Left ventricle myocardium inferior (tissue), 1 donor: ENCODE data around the gene CD47. TPM values are rescaled to one million over a fixed set of nuclear protein-coding genes. Genes with fewer than 3 reads are reported as not detected.

Experiments used
- DNase-seq: peaks from one replicate; pipeline ENCODE4 v3.0.0-alpha.2; 2020
- H3K27ac ChIP-seq: fragments of 200-600 bp; replicated peaks from 2 replicates; pipeline ENCODE4 v1.8.0; 2021
- H3K27me3 ChIP-seq: fragments of 200-600 bp; 2 replicates; pipeline ENCODE4 v1.8.0; 2021; ENCODE audit warnings: low read depth
- H3K36me3 ChIP-seq: fragments of 200-600 bp; 2 replicates; pipeline ENCODE4 v1.8.0; 2021
- H3K4me1 ChIP-seq: fragments of 200-600 bp; 2 replicates; pipeline ENCODE4 v1.8.0; 2021
- H3K4me3 ChIP-seq: fragments of 200-600 bp; 2 replicates; pipeline ENCODE4 v1.8.0; 2021; ENCODE audit warnings: mild to moderate bottlenecking, moderate library complexity
- H3K9me3 ChIP-seq: fragments of 200-600 bp; replicated peaks from 2 replicates; pipeline ENCODE4 v1.8.0; 2021
- CTCF ChIP-seq: fragments of 200-600 bp; IDR thresholded peaks from 2 replicates; pipeline ENCODE4 v1.8.0; 2021; ENCODE audit warnings: antibody characterized with exemption, mild to moderate bottlenecking, borderline replicate concordance
- intact Hi-C: fragments of 100-400 bp; cut with micrococcal nuclease; formaldehyde crosslinking; loops from one replicate; pipeline ENCODE4 v1.11.0; 2022
- total RNA-seq: library from RNA; stranded (reverse); fragmentation: NEBNext Ultra II Directional; extraction: Animal tissue kit (Norgen Biotek cat#: 25700); gene quantifications from one replicate; pipeline ENCODE4 v1.2.1, GENCODE V29; 2021
- donor health status: DM: no; HTN: yes; CAD: no; lungs with severe emphysema.

CD47 gene
- total RNA-seq, 1 donor from 2014 or later = 35.9 TPM

- TF ChIP-seq CTCF = no peak
- Histone ChIP-seq H3K4me3 (no peak overlapping the region), H3K4me1 (peaks cover 29% of the 10 kb centered on the region), H3K36me3 (no peaks in the 10 kb centered on the region), H3K9me3 (no peaks in the 10 kb centered on the region), H3K27ac (no peak overlapping the region), H3K27me3 (no peaks in the 10 kb centered on the region)
- DNase-seq = no peak
- intact Hi-C loops = no loop called here
Observed at GRCh38 chr3:108093616-108094015, 2.8 kb upstream of the CD47 start.

GRCh38 chr3:108093021-108093420 is 2.2 kb upstream of the CD47 start:
- no peak for TF ChIP-seq CTCF
- DNase-seq = no peak
- H3K4me1 ChIP-seq = peaks cover 35% of the 10 kb centered on the region
- no peak overlapping the region for H3K27ac ChIP-seq
- H3K36me3 ChIP-seq = no peaks in the 10 kb centered on the region
- intact Hi-C loops = no loop called here
- no peaks in the 10 kb centered on the region for H3K9me3 ChIP-seq
- no peak overlapping the region for H3K4me3 ChIP-seq
- no peaks in the 10 kb centered on the region for H3K27me3 ChIP-seq

- H3K4me3 ChIP-seq = no peak overlapping the region
- no peaks in the 10 kb centered on the region for H3K36me3 ChIP-seq
- H3K9me3 ChIP-seq = no peaks in the 10 kb centered on the region
- TF ChIP-seq CTCF = no peak
- no peak overlapping the region for H3K27ac ChIP-seq
- no peaks in the 10 kb centered on the region for H3K27me3 ChIP-seq
- intact Hi-C loops = no loop called here
- DNase-seq = no peak
- peaks cover 40% of the 10 kb centered on the region for H3K4me1 ChIP-seq
Observed at GRCh38 chr3:108092501-108092900, 1.7 kb upstream of the CD47 start.

GRCh38 chr3:108091498-108092250 is 843 bp upstream of the CD47 start:
- peak overlapping the region; percentile 95 for H3K4me3 ChIP-seq
- peak overlapping the region; percentile 93 for H3K27ac ChIP-seq
- H3K36me3 ChIP-seq = no peaks in the 10 kb centered on the region
- peaks cover 45% of the 10 kb centered on the region for H3K4me1 ChIP-seq
- H3K27me3 ChIP-seq = no peaks in the 10 kb centered on the region
- H3K9me3 ChIP-seq = no peaks in the 10 kb centered on the region
- intact Hi-C loops = no loop called here
- DNase-seq = no peak
- no peak for TF ChIP-seq CTCF

- H3K9me3 ChIP-seq = no peaks in the 10 kb centered on the region
- DNase-seq = peak; percentile 25
- no peak for TF ChIP-seq CTCF
Observed at GRCh38 chr3:108090049-108090700, 656 bp downstream of the CD47 start.

More at GRCh38 chr3:108090049-108090700, 656 bp downstream of the CD47 start:
- H3K4me1 ChIP-seq = peaks cover 51% of the 10 kb centered on the region
- no peaks in the 10 kb centered on the region for H3K36me3 ChIP-seq
- intact Hi-C loops = no loop called here
- H3K27ac ChIP-seq = peak overlapping the region; percentile 93
- no peaks in the 10 kb centered on the region for H3K27me3 ChIP-seq
- peak overlapping the region; percentile 95 for H3K4me3 ChIP-seq
